Upper lobe of left lung (tissue), 4 donors: ENCODE measurements around the gene DHRS12.

Experiments used
- POLR2A ChIP-seq, 4 donors: fragments of 450-650 bp; IDR thresholded peaks; one replicate each; pipeline ENCODE4 v1.5.1; 2016 to 2017; ENCODE audit warnings: antibody characterized with exemption in 4 of 4, mild to moderate bottlenecking in 2 of 4
- TF ChIP-seq, protein P1 (sequence below), 6 experiments: fragments of 450-650 bp in 4 of 6; fragments of 200-600 bp in 2 of 6; sonication (generic) in 2 of 6; IDR thresholded peaks; one replicate each; pipeline ENCODE4 v1.5.1; 2016 to 2019; ENCODE audit warnings: antibody characterized with exemption in 6 of 6

DNA sequence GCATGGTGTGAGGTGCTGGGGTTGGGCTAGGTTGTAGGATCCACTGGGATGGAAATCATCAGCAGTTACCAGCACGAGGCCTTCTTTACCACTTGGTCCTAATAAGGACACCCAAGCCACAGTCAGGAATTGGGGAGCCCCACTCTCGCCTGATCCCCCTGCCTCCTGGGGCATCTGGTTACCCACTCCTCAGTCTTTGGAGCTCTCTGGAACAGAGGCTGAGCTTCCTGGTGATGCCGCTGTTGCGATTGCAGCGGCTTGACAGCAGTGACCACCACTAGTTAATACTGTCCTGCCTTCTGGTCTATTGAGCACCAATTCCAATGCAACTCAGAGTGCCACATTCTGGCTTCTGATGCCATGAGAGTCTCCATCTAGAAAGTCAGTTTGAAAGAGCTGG, 27.6 kb upstream of the DHRS12 start:
- TF ChIP-seq, protein P1, sequence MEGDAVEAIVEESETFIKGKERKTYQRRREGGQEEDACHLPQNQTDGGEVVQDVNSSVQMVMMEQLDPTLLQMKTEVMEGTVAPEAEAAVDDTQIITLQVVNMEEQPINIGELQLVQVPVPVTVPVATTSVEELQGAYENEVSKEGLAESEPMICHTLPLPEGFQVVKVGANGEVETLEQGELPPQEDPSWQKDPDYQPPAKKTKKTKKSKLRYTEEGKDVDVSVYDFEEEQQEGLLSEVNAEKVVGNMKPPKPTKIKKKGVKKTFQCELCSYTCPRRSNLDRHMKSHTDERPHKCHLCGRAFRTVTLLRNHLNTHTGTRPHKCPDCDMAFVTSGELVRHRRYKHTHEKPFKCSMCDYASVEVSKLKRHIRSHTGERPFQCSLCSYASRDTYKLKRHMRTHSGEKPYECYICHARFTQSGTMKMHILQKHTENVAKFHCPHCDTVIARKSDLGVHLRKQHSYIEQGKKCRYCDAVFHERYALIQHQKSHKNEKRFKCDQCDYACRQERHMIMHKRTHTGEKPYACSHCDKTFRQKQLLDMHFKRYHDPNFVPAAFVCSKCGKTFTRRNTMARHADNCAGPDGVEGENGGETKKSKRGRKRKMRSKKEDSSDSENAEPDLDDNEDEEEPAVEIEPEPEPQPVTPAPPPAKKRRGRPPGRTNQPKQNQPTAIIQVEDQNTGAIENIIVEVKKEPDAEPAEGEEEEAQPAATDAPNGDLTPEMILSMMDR (IDR thresholded peaks at IDR 0.05), result no peak
- TF ChIP-seq POLR2A (IDR thresholded peaks at IDR 0.05), result no peak
